Testis (tissue), 2 donors: Measurements from ENCODE around the gene TMEM42.

Experiments used
- POLR2A ChIP-seq: fragments of 450-650 bp; IDR thresholded peaks from one replicate; pipeline ENCODE4 v1.6.1; 2017; ENCODE audit warnings: antibody characterized with exemption, mild to moderate bottlenecking, moderate library complexity
- TF ChIP-seq, protein P1 (sequence below), 3 experiments: fragments of 450-650 bp in 2 of 3; fragments of 200-600 bp in 1 of 3; sonication (generic) in 1 of 3; IDR thresholded peaks; one replicate each; pipeline ENCODE4 v1.5.1; 2016 to 2019; ENCODE audit warnings: antibody characterized with exemption in 3 of 3, mild to moderate bottlenecking in 2 of 3, moderate library complexity in 1 of 3

DNA sequence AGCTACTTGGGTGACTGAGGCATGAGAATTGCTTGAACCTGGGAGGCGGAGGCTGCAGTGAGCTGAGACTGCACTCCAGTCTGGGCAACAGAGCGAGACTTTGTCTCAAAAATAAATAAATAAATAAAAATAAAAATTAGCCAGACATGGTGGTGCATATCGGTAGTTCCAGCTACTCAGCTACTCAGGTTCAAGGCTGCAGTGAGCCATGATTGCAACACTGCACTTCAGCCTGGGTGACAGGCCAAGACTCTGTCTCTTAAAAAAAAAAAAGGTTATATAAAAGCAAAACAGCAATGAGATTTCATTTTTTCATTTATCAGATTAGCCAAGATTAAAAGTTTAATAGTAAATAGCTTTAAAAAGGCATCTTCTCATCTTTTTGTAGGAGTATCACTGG, 15.6 kb downstream of the TMEM42 start:
- TF ChIP-seq, protein P1, sequence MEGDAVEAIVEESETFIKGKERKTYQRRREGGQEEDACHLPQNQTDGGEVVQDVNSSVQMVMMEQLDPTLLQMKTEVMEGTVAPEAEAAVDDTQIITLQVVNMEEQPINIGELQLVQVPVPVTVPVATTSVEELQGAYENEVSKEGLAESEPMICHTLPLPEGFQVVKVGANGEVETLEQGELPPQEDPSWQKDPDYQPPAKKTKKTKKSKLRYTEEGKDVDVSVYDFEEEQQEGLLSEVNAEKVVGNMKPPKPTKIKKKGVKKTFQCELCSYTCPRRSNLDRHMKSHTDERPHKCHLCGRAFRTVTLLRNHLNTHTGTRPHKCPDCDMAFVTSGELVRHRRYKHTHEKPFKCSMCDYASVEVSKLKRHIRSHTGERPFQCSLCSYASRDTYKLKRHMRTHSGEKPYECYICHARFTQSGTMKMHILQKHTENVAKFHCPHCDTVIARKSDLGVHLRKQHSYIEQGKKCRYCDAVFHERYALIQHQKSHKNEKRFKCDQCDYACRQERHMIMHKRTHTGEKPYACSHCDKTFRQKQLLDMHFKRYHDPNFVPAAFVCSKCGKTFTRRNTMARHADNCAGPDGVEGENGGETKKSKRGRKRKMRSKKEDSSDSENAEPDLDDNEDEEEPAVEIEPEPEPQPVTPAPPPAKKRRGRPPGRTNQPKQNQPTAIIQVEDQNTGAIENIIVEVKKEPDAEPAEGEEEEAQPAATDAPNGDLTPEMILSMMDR (IDR thresholded peaks at IDR 0.05): no peak
- no peak for TF ChIP-seq POLR2A
